Left lung (tissue), 10 donors: ENCODE measurements around the gene HOXA5. TPM values are rescaled to one million over a fixed set of nuclear protein-coding genes. Genes with fewer than 3 reads are reported as not detected.

Experiments
- ATAC-seq: fragments of 200-7000 bp; cut with Tn5 transposase; one replicate; pipeline ENCODE4 v1.9.1; 2020; ENCODE audit warnings: moderate library complexity
- DNase-seq, 4 donors: peaks; one replicate each; pipeline ENCODE4 v3.0.0-alpha.2; 2013 to 2020
- H3K27ac ChIP-seq, 2 donors: fragments of 200-600 bp; sonication (generic) in 1 of 2; one replicate each; pipeline versions ENCODE4 v1.5.0 to v1.8.0; 2020 to 2021
- H3K27me3 ChIP-seq, 2 donors: fragments of 200-600 bp; sonication (generic) in 1 of 2; one replicate each; pipeline versions ENCODE4 v1.5.0 to v1.8.0; 2020 to 2021
- H3K36me3 ChIP-seq, 2 donors: fragments of 200-600 bp; sonication (generic) in 1 of 2; one replicate each; pipeline versions ENCODE4 v1.5.0 to v1.8.0; 2020 to 2021
- H3K4me1 ChIP-seq, 2 donors: fragments of 200-600 bp; one replicate each; pipeline ENCODE4 v1.8.0; 2021
- H3K4me3 ChIP-seq, 2 donors: fragments of 200-600 bp; sonication (generic) in 1 of 2; one replicate each; pipeline versions ENCODE4 v1.5.0 to v1.8.0; 2020 to 2021; ENCODE audit warnings: mild to moderate bottlenecking in 1 of 2
- H3K9me3 ChIP-seq, 2 donors: fragments of 200-600 bp; sonication (generic) in 1 of 2; one replicate each; pipeline versions ENCODE4 v1.5.0 to v1.8.0; 2020 to 2021
- intact Hi-C, 2 donors: fragments of 100-400 bp; cut with DNase I; formaldehyde crosslinking; loops; one replicate each; pipeline versions ENCODE4 v1.11.2 to v1.14.2; 2022
- polyA plus RNA-seq, 6 donors: library from polyadenylated mRNA; unstranded; fragments of 120-200 nt; gene quantifications; one replicate each; pipeline ENCODE4 v1.2.1, GENCODE V29; 2013; ENCODE audit not compliant: insufficient read length in 6 of 6
- total RNA-seq, 2 donors: library from RNA; stranded (reverse); fragmentation: NEBNext Ultra II Directional; extraction: Animal tissue kit (Norgen Biotek cat#: 25700); gene quantifications; one replicate each; pipeline ENCODE4 v1.2.1, GENCODE V29; 2021
- TF ChIP-seq, protein P1 (sequence below), 2 donors: fragments of 200-600 bp; sonication (generic) in 1 of 2; IDR thresholded peaks; one replicate each; pipeline versions ENCODE4 v1.5.0 to v1.8.0; 2021; ENCODE audit warnings: antibody characterized with exemption in 2 of 2
- donor health status: DM: no; HTN: yes; CAD: no.
- donor health status: DM: no; HTN: no; CAD: no.

The HOXA5 gene
- total and polyA plus RNA-seq, 8 donors, result 16.1 to 94.7 (median 86.1) TPM

DNA sequence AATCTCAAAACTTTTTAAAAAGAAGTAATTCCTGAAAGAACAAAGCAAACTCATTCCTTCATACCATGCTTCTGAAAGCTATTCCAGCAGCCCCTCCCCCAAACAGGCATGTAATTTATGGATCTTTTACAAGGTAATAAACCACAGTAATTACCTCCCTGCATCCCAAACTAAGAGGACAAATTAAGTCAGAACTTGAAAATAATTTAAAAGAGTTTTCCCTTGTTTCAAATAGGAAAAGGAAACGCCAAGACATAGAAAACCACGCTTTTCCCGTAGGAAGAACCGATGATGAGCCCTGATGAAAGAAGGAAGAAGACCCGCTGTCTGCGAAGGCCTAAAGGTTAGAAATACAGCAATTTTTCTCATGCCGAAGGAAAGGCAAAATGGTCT is 21.8 kb downstream of the HOXA5 start:
- Histone ChIP-seq H3K4me3 (peak overlapping the region in 1 of 2 donors; percentile 17), H3K27me3 (peaks cover 2 to 88% of the 10 kb centered on the region in 2 donors), H3K27ac (peak overlapping the region; percentile 71 to 83), H3K9me3 (no peaks in the 10 kb centered on the region), H3K4me1 (peaks cover 6 to 28% of the 10 kb centered on the region in 2 donors), H3K36me3 (no peaks in the 10 kb centered on the region)
- TF ChIP-seq, protein P1, sequence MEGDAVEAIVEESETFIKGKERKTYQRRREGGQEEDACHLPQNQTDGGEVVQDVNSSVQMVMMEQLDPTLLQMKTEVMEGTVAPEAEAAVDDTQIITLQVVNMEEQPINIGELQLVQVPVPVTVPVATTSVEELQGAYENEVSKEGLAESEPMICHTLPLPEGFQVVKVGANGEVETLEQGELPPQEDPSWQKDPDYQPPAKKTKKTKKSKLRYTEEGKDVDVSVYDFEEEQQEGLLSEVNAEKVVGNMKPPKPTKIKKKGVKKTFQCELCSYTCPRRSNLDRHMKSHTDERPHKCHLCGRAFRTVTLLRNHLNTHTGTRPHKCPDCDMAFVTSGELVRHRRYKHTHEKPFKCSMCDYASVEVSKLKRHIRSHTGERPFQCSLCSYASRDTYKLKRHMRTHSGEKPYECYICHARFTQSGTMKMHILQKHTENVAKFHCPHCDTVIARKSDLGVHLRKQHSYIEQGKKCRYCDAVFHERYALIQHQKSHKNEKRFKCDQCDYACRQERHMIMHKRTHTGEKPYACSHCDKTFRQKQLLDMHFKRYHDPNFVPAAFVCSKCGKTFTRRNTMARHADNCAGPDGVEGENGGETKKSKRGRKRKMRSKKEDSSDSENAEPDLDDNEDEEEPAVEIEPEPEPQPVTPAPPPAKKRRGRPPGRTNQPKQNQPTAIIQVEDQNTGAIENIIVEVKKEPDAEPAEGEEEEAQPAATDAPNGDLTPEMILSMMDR (IDR thresholded peaks at IDR 0.05), result no peak
- no peak for DNase-seq
- intact Hi-C loops, result no loop called here
- no peak for ATAC-seq

DNA sequence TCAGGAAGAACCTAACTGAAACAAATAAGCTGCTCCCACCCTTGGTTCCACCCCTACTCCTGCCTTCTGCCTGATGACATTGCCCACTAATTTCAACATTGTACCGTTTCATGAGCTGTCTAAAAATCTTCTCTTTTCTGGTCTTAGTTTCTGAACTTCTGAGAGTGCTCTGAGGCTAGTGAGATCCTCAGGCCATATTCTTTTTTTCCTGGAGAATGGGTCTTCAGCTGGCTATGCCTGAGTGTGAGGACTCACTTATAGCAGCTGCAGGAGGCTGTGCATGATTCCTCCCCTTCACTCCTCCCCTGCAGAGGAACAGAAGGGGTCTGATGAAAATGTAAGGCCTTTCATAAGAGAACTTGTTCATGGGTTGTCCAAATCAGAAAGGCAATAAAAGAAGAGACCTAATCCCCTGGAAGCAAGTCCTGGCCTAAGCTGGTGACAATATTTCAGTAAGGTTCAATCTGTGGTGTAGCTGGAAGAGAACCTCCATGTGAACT is 24.0 kb downstream of the HOXA5 start:
- Histone ChIP-seq H3K4me1 (peaks cover 6 to 12% of the 10 kb centered on the region in 2 donors), H3K36me3 (no peaks in the 10 kb centered on the region), H3K9me3 (no peaks in the 10 kb centered on the region), H3K4me3 (no peak overlapping the region), H3K27me3 (peaks cover 6 to 85% of the 10 kb centered on the region in 2 donors), H3K27ac (peak overlapping the region; percentile 73 to 86)
- ATAC-seq (no peak), DNase-seq (no peak)
- TF ChIP-seq, protein P1 (IDR thresholded peaks at IDR 0.05), result no peak
- intact Hi-C loops, result no loop called here

DNA sequence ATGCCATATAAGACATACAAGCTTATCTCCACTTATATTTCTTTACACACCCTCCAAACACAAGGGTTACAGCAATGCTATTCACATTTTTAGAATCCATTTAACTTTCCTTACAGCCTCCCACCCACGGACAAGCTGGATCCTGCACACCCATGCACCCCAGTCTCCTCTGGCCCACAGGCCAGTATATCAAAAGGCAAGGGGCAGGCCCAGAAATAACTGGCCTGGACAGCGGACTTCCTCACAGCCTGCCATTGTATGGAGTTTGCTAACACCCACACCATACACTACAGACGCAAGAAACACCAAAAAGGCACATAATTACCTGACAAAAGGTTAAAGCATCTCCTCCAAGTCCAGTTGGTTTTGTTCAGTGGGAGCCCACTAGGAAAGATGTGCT is 24.9 kb downstream of the HOXA5 start:
- no peak for DNase-seq
- peaks cover 6 to 12% of the 10 kb centered on the region in 2 donors for H3K4me1 ChIP-seq
- H3K9me3 ChIP-seq, result no peaks in the 10 kb centered on the region
- intact Hi-C loops, result no loop called here
- peak overlapping the region; percentile 73 to 86 for H3K27ac ChIP-seq
- H3K27me3 ChIP-seq, result peaks cover 6 to 85% of the 10 kb centered on the region in 2 donors
- no peak for ATAC-seq
- H3K36me3 ChIP-seq, result no peaks in the 10 kb centered on the region
- TF ChIP-seq, protein P1 (IDR thresholded peaks at IDR 0.05), result no peak
- peak overlapping the region; percentile 33 to 41 for H3K4me3 ChIP-seq

DNA sequence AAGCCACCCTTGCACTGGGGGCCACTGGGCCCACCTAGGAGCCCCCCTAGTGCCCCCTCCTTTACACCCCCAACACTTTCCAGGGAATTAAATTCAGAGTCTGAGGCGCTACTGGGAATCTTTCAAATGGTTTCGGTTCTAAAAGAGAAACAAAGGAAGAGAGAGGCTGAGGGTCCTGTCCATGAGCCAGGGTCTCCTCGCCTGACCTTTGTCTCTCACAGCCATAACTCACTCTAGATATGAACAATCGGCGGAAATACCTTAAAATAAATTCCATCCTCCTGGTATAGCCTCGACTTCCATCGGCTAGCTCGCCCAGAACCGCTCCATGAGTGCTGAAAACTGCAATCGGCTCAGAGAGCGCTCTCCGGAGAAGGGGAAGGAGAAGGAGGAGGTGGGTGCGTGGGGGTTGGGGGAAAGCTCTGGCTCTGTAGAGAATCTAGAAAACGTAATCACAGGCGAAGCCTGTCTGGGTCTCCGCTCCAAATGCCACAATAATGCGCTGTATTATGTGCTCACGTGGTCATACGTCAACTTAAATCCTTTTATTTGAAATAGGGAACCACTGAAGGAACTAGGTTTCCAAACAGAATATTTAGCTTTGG is 25.5 kb downstream of the HOXA5 start:
- DNase-seq, result peak in 1 of 4 donors; percentile 32
- intact Hi-C loops, result no loop called here
- ATAC-seq, result peak; percentile 3
- Histone ChIP-seq H3K27me3 (peaks cover 6 to 85% of the 10 kb centered on the region in 2 donors), H3K27ac (peak overlapping the region; percentile 73 to 86), H3K4me1 (peaks cover 6 to 9% of the 10 kb centered on the region in 2 donors), H3K4me3 (peak overlapping the region; percentile 33 to 41), H3K36me3 (no peaks in the 10 kb centered on the region), H3K9me3 (no peaks in the 10 kb centered on the region)
- TF ChIP-seq, protein P1 (IDR thresholded peaks at IDR 0.05), result no peak

DNA sequence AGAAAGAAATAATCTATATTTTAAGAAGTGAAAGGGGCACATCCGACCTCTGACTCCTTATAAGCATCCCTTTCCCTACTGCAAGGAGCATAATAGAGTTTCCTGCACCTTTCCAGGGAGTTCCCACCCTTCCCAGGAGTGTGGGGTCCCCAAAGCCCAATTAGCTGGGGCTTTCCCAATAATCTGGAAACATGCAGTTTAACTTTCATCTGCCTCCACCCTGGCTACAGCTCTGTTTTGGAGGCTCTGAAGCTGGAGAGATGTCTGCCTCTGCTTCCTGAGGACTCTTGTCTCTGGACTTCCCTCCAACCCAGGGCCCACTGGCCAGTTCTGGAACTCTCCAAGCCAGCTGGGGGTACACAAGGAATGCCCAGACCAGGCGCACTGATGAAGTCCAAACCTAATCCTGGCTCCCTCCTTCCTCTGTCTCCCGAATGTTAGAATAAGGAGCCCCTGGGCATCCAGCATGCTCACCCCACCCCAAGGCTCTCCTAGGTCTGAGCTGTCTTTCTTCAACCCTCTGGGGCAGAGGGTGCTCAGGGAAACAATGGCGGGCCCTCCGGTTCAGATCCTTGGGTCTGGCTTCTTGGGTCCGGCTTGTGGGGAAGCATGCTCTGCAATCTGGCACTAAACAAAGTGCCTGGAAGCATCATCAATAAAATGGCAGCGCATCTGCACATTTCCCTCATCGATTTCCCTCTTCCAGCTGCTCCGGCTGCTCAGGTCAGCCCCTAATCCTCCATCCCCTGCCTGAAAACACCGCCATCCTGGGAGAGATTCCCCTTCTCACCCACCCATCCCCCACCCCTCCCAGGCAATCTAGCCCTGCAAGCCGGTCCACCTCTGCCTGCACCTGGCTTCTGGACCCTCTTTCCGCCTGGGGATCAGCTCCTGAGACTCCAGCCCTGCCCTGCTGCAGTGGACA is 26.3 kb downstream of the HOXA5 start:
- Histone ChIP-seq H3K36me3 (no peaks in the 10 kb centered on the region), H3K4me1 (peaks cover 4 to 6% of the 10 kb centered on the region in 2 donors), H3K9me3 (no peaks in the 10 kb centered on the region), H3K4me3 (peak overlapping the region; percentile 33 to 41), H3K27ac (peak overlapping the region; percentile 73 to 86), H3K27me3 (peaks cover 6 to 81% of the 10 kb centered on the region in 2 donors)
- ATAC-seq (no peak), DNase-seq (peak in 1 of 4 donors; percentile 49)
- intact Hi-C loops, result no loop called here
- TF ChIP-seq, protein P1 (IDR thresholded peaks at IDR 0.05), result no peak
